Neural progenitor cell (in vitro differentiated cells): ENCODE measurements around the gene DMWD.

Source experiments
- CTCF ChIP-seq: fragments of 200-600 bp; sonication (generic); IDR thresholded peaks from 2 replicates; pipeline ENCODE4 v1.5.1; 2017; ENCODE audit warnings: antibody characterized with exemption, mild to moderate bottlenecking
- EZH2 ChIP-seq: fragments of 200-600 bp; sonication (generic); IDR thresholded peaks from 2 replicates; pipeline ENCODE4 v1.6.1; 2017; ENCODE audit warnings: antibody characterized with exemption, mild to moderate bottlenecking, moderate library complexity
- EZH2phosphoT487 ChIP-seq: fragments of 200-600 bp; sonication (generic); IDR thresholded peaks from 2 replicates; pipeline ENCODE4 v1.6.1; 2017; ENCODE audit warnings: antibody characterized with exemption

- TF ChIP-seq CTCF (no peak), EZH2phosphoT487 (no peak), EZH2 (no peak)
Observed at GRCh38 chr19:45805719-45806118, 13.1 kb upstream of the DMWD start.
